Breast epithelium (tissue), 4 donors: Measurements from ENCODE around the gene CADPS. TPM values are rescaled to one million over a fixed set of nuclear protein-coding genes. Genes with fewer than 3 reads are reported as not detected.

Source experiments
- DNase-seq, 2 donors: peaks; one replicate each; pipeline ENCODE4 v3.0.0-alpha.2; 2019; ENCODE audit warnings: low spot score in 2 of 2
- H3K27ac ChIP-seq, 2 donors: fragments of 200-600 bp; sonication (generic) in 1 of 2; one replicate each; pipeline ENCODE4 v1.5.1; 2016 to 2019; ENCODE audit warnings: mild to moderate bottlenecking in 1 of 2
- H3K27me3 ChIP-seq, 2 donors: fragments of 200-600 bp; sonication (generic) in 1 of 2; one replicate each; pipeline versions ENCODE4 v1.5.1 to v1.6.0; 2017 to 2019; ENCODE audit warnings: control low read depth in 1 of 2, mild to moderate bottlenecking in 1 of 2
- H3K36me3 ChIP-seq: fragments of 200-600 bp; one replicate; pipeline ENCODE4 v1.5.1; 2019
- H3K4me1 ChIP-seq, 2 donors: fragments of 200-600 bp; sonication (generic); one replicate each; pipeline ENCODE4 v1.5.1; 2016 to 2019; ENCODE audit warnings: control low read depth in 1 of 2
- H3K4me3 ChIP-seq, 3 donors: fragments of 200-600 bp; sonication (generic); 1 replicate in 2 of 3; 2 replicates in 1 of 3; pipeline ENCODE4 v1.5.1; 2016 to 2019; ENCODE audit warnings: mild to moderate bottlenecking in 3 of 3, moderate library complexity in 2 of 3
- H3K9me3 ChIP-seq, 2 donors: fragments of 200-600 bp; sonication (generic) in 1 of 2; one replicate each; pipeline ENCODE4 v1.5.1; 2016 to 2019; ENCODE audit warnings: control low read depth in 1 of 2
- POLR2A ChIP-seq: fragments of 450-650 bp; IDR thresholded peaks from one replicate; pipeline ENCODE4 v1.6.1; 2016; ENCODE audit warnings: antibody characterized with exemption, mild to moderate bottlenecking, moderate library complexity
- POLR2AphosphoS5 ChIP-seq, 3 donors: sonication (generic); formaldehyde crosslinking; IDR thresholded peaks; one replicate each; pipeline ENCODE4 v1.6.1; 2017; ENCODE audit warnings: antibody characterized with exemption in 3 of 3
- intact Hi-C: fragments of 100-400 bp; cut with DNase I; formaldehyde crosslinking; loops from one replicate; pipeline ENCODE4 v1.15.1; 2023; ENCODE audit warnings: low total_unique reads
- total RNA-seq, 3 donors: library from RNA; depleted of rRNA; stranded (reverse); fragments of >200 nt; gene quantifications; one replicate each; pipeline ENCODE4 v1.1.0, GENCODE V29; 2016
- TF ChIP-seq, protein P1 (sequence below), 3 donors: fragments of 450-650 bp; IDR thresholded peaks; one replicate each; pipeline ENCODE4 v1.5.1; 2016 to 2017; ENCODE audit warnings: antibody characterized with exemption in 3 of 3, mild to moderate bottlenecking in 3 of 3, moderate library complexity in 3 of 3

Gene CADPS
- total RNA-seq, 3 donors from 2014 or later, result under 0.01 to 45.8 (median 0.15) TPM

DNA sequence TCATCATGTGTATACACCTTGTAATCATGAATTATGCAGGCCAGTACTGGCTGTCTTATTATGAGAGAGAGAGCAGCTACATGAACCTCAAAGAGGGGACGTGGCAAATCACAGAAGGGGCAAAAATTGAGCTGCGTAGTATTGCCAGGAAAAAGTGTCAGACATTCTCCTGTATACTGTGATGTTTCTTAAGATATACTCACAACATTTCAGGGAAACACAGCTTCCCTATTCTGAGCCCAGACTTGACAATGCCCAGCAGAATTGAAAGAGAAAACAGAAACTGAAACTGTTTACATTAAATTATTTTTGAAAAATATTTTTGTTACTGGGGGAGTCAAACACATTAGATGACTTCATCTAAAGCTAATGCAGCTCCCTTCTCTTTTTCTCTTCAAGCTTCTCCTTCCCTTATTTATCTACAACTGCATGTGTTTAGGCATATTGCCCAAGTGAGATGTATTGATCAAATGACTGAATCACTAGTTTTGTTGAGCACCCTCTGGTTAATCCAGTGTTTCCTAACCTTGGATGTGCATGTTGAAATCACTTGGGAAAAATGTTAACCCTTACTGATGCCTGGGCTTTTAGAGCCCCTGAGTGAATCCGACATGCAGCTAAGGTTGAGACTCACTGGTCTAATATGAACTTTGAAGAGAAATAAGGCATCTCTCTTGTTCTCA, 39.5 kb downstream of the CADPS start:
- no peak for DNase-seq
- intact Hi-C loops, result no loop called here
- H3K36me3 ChIP-seq, result no peaks in the 10 kb centered on the region
- no peaks in the 10 kb centered on the region for H3K27me3 ChIP-seq
- no peak overlapping the region for H3K4me3 ChIP-seq
- H3K27ac ChIP-seq, result no peak overlapping the region
- no peaks in the 10 kb centered on the region for H3K9me3 ChIP-seq
- TF ChIP-seq, protein P1, sequence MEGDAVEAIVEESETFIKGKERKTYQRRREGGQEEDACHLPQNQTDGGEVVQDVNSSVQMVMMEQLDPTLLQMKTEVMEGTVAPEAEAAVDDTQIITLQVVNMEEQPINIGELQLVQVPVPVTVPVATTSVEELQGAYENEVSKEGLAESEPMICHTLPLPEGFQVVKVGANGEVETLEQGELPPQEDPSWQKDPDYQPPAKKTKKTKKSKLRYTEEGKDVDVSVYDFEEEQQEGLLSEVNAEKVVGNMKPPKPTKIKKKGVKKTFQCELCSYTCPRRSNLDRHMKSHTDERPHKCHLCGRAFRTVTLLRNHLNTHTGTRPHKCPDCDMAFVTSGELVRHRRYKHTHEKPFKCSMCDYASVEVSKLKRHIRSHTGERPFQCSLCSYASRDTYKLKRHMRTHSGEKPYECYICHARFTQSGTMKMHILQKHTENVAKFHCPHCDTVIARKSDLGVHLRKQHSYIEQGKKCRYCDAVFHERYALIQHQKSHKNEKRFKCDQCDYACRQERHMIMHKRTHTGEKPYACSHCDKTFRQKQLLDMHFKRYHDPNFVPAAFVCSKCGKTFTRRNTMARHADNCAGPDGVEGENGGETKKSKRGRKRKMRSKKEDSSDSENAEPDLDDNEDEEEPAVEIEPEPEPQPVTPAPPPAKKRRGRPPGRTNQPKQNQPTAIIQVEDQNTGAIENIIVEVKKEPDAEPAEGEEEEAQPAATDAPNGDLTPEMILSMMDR (IDR thresholded peaks at IDR 0.05), result no peak
- TF ChIP-seq POLR2A (no peak), POLR2AphosphoS5 (IDR thresholded peaks at IDR 0.05) (no peak)
- H3K4me1 ChIP-seq, result no peaks in the 10 kb centered on the region

DNA sequence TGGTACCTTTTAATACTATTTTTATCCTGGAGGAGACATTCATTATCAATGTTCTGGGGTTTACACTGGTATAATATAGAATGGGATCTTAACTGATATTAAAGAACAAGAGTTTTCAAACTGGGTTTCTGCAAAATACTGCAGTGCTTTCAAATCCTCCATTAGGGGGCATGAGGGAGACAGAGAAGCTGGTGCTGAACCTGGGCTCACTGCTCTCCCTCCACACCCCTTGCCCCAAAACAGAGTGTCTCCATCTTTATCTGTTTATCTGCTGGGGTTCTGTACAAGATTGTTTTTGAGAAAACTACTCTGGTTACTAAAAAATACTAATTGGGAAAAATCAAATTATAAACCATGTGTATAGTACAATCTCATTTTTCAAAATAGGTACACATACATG, 41.7 kb downstream of the CADPS start:
- no peaks in the 10 kb centered on the region for H3K9me3 ChIP-seq
- no peaks in the 10 kb centered on the region for H3K4me1 ChIP-seq
- H3K4me3 ChIP-seq, result no peak overlapping the region
- H3K27ac ChIP-seq, result no peak overlapping the region
- TF ChIP-seq, protein P1 (IDR thresholded peaks at IDR 0.05), result no peak
- TF ChIP-seq POLR2A, result no peak
- TF ChIP-seq POLR2AphosphoS5 (IDR thresholded peaks at IDR 0.05), result no peak
- DNase-seq, result no peak
- H3K36me3 ChIP-seq, result no peaks in the 10 kb centered on the region
- no peaks in the 10 kb centered on the region for H3K27me3 ChIP-seq
- intact Hi-C loops, result no loop called here

DNA sequence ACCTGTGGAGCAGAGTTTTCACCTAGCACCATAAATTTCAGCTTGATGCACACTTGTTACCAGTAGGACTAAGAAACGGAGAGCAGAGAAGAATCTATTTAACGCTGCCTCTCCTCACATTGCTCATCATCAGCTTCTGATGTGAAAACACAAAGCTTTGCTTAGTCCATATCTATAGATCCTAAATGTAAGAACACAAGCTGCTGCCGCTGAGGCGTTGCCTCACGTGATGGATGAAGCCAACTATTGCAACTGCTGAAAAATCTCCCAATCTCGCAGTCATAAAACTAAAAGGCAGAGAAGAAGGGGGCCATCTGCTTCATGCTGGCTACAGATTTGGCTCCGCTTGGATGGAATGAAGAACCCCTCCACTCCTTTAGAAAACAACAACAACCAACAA, 42.7 kb downstream of the CADPS start:
- TF ChIP-seq, protein P1 (IDR thresholded peaks at IDR 0.05), result no peak
- TF ChIP-seq POLR2A (no peak), POLR2AphosphoS5 (IDR thresholded peaks at IDR 0.05) (no peak)
- intact Hi-C loops, result no loop called here

DNA sequence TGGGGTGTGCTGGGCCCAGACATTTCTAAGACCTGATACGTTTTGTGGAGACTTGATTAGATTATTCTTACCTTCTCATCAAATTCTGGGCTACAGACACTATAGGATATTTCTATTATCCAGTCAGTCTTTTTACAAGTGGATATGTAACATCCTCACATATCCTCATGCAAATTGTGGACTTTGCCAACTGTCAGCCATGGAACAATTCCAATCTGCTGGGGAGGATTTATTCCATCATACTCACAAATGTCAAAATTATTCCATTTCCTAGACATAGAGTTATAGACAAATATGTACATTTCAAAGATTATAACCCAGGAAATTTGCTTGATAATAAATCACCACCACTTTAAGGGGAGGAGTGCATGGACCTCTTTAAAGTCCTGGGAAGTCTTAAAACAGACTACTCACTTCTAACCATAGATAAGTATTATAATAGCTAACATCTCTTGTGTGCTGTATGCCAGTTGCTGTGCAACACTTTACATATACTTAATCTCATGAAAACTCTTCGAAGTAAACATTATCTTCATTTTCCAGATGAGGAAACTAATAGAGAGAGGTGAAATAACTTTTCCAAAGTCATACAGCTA, 44.4 kb downstream of the CADPS start:
- H3K4me3 ChIP-seq, result no peak overlapping the region
- no peak for TF ChIP-seq POLR2A
- TF ChIP-seq, protein P1 (IDR thresholded peaks at IDR 0.05), result no peak
- no peak for TF ChIP-seq POLR2AphosphoS5 (IDR thresholded peaks at IDR 0.05)
- no peak for DNase-seq
- no peak overlapping the region for H3K27ac ChIP-seq
- no peaks in the 10 kb centered on the region for H3K9me3 ChIP-seq
- H3K4me1 ChIP-seq, result no peaks in the 10 kb centered on the region
- no peaks in the 10 kb centered on the region for H3K36me3 ChIP-seq
- peaks cover 0 to 4% of the 10 kb centered on the region in 2 donors for H3K27me3 ChIP-seq
- intact Hi-C loops, result no loop called here

More for the DNA sequence above, 42.7 kb downstream of the CADPS start:
- Histone ChIP-seq H3K27me3 (no peaks in the 10 kb centered on the region), H3K4me1 (no peaks in the 10 kb centered on the region), H3K4me3 (no peak overlapping the region), H3K27ac (no peak overlapping the region), H3K36me3 (no peaks in the 10 kb centered on the region), H3K9me3 (no peaks in the 10 kb centered on the region)
- no peak for DNase-seq

DNA sequence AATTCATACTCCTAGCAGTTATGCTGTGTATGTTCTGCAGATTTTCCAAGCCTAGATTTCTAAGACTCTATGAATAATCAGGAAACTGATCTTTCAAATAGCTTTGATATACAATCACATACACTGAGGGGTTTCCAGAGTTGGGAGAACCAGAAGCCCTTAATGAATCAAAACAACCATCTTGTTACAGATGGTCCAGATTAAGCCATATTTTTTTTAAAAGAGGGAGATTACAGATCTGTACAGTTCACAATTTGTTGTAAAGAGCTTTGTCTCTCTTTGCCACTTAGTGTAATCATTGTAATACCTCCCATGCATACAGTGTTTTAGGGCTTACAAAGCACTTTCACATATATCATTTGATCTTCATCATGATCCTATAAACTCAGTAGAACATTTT, 47.7 kb downstream of the CADPS start:
- TF ChIP-seq, protein P1 (IDR thresholded peaks at IDR 0.05), result no peak
- TF ChIP-seq POLR2AphosphoS5 (IDR thresholded peaks at IDR 0.05), result no peak
- no peak for TF ChIP-seq POLR2A
- Histone ChIP-seq H3K27ac (no peak overlapping the region), H3K4me3 (no peak overlapping the region), H3K9me3 (no peaks in the 10 kb centered on the region), H3K27me3 (peaks cover 0 to 4% of the 10 kb centered on the region in 2 donors), H3K36me3 (no peaks in the 10 kb centered on the region), H3K4me1 (no peaks in the 10 kb centered on the region)
- intact Hi-C loops, result no loop called here
- DNase-seq, result no peak
